Duodenal mucosa (tissue), 2 donors: ENCODE results near the gene HOXD11.

Experiments used
- H3K27ac ChIP-seq: one replicate; pipeline ENCODE4 v1.7.0; 2013; ENCODE audit warnings: low read depth, low read length
- H3K27me3 ChIP-seq, 2 donors: one replicate each; pipeline ENCODE4 v1.7.0; 2013; ENCODE audit warnings: low read length in 2 of 2, control low read depth in 1 of 2; ENCODE audit not compliant: insufficient read depth in 2 of 2, control insufficient read depth in 1 of 2
- H3K36me3 ChIP-seq, 2 donors: one replicate each; pipeline ENCODE4 v1.7.0; 2013; ENCODE audit warnings: low read length in 2 of 2, control low read depth in 1 of 2; ENCODE audit not compliant: insufficient read depth in 2 of 2, control insufficient read depth in 1 of 2
- H3K4me1 ChIP-seq, 2 donors: one replicate each; pipeline ENCODE4 v1.7.0; 2013; ENCODE audit warnings: low read length in 2 of 2, control low read depth in 1 of 2; ENCODE audit not compliant: insufficient read depth in 2 of 2, control insufficient read depth in 1 of 2
- H3K4me3 ChIP-seq, 2 donors: one replicate each; pipeline ENCODE4 v1.7.0; 2013; ENCODE audit warnings: low read length in 2 of 2, low read depth in 1 of 2
- H3K9ac ChIP-seq, 2 donors: one replicate each; pipeline ENCODE4 v1.7.0; 2013; ENCODE audit warnings: low read length in 2 of 2, low read depth in 1 of 2
- H3K9me3 ChIP-seq, 2 donors: one replicate each; pipeline ENCODE4 v1.7.0; 2013; ENCODE audit warnings: low read length in 2 of 2, control low read depth in 1 of 2; ENCODE audit not compliant: control insufficient read depth in 1 of 2

HOXD11 gene

DNA sequence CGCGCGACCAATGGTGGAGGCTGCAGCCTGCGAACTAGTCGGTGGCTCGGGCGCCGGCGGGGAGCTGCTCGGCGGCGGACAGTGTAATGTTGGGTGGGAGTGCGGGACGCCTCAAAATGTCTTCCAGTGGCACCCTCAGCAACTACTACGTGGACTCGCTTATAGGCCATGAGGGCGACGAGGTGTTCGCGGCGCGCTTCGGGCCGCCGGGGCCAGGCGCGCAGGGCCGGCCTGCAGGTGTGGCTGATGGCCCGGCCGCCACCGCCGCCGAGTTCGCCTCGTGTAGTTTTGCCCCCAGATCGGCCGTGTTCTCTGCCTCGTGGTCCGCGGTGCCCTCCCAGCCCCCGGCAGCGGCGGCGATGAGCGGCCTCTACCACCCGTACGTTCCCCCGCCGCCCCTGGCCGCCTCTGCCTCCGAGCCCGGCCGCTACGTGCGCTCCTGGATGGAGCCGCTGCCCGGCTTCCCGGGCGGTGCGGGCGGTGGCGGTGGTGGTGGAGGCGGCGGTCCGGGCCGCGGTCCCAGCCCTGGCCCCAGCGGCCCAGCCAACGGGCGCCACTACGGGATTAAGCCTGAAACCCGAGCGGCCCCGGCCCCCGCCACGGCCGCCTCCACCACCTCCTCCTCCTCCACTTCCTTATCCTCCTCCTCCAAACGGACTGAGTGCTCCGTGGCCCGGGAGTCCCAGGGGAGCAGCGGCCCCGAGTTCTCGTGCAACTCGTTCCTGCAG is 15.8 kb downstream of the HOXD11 start, which contains the start of gene HOXD9:
HOXD9 (plus strand) TSS at position 37 of the 728 bp plus-strand sequence; CDS start at position 87, 50 bp downstream.
- peaks cover 88 to 93% of the 10 kb centered on the region in 2 donors for H3K27me3 ChIP-seq
- no peaks in the 10 kb centered on the region for H3K9me3 ChIP-seq
- peak within 1 kb of the TSS; percentile 43 to 50 for H3K4me3 ChIP-seq
- no peak within 1 kb of the TSS for H3K9ac ChIP-seq
- no peaks in the 10 kb centered on the region for H3K4me1 ChIP-seq
- H3K36me3 ChIP-seq: no peaks in the 10 kb centered on the region
- H3K27ac ChIP-seq: peak within 1 kb of the TSS; percentile 10

DNA sequence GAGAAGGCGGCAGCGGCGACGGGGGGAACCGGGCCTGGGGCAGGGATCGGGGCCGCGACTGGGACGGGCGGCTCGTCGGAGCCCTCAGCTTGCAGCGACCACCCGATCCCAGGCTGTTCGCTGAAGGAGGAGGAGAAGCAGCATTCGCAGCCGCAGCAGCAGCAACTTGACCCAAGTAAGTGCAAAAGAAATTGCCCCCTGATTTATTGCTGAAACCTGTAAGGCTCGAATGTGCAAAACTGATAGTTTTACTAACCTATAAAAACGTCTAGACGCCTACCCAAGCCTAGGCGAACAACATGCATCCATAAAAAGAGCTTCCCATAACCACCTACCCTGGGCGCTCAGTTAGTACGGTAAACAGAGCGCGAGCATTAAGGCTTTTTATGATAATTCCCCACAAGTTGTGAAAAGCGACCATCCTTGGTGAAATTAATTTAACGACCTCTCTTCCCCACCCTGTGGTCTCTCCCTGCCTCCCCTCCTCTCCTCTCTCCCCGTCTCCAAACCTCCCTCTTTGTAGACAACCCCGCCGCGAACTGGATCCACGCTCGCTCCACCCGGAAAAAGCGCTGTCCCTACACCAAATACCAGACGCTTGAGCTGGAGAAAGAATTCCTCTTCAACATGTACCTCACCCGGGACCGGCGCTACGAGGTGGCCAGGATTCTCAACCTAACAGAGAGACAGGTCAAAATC is 16.5 kb downstream of the HOXD11 start:
- H3K27ac ChIP-seq: no peak overlapping the region
- no peaks in the 10 kb centered on the region for H3K36me3 ChIP-seq
- no peaks in the 10 kb centered on the region for H3K9me3 ChIP-seq
- no peak overlapping the region for H3K9ac ChIP-seq
- peaks cover 89 to 93% of the 10 kb centered on the region in 2 donors for H3K27me3 ChIP-seq
- H3K4me3 ChIP-seq: no peak overlapping the region
- H3K4me1 ChIP-seq: no peaks in the 10 kb centered on the region

DNA sequence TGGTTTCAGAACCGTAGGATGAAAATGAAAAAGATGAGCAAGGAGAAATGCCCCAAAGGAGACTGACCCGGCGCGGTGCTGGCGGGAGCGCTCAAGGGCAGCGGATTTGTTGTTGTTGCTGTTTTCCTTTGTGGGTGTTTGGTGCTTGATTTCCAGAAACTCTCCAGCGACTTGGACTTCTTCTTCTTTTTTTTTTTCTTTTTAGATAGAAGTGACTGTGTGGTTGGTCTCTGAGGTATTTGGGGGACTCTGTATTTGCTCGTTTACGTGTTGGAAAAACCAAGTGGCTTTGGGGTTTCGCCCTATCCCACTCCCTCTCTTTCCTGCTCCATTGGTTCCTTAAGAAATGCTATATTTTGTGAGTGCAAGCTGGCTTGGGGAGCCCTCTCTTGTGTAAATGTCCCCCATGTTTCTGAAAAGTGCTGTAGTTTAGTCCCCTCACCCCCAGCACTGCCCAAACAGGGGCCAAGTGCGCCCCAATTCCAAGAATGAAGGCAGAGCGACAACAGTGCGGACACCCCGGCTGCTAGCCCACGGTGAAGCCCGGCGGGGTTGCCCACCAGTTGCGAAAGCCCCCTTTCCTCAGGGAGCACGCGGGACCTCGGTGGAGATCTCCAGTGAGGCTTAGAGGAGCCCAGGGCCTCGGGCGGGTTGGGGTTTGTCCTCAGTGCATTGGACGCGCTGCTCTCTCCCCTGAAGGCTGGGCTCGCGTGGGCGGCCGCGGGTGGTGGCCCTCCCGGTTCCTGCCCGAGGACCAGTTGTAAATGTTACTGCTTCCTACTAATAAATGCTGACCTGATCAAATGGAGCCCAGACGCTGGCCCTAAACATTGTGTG is 17.2 kb downstream of the HOXD11 start:
- peaks cover 92 to 95% of the 10 kb centered on the region in 2 donors for H3K27me3 ChIP-seq
- no peak overlapping the region for H3K4me3 ChIP-seq
- H3K36me3 ChIP-seq: no peaks in the 10 kb centered on the region
- no peaks in the 10 kb centered on the region for H3K4me1 ChIP-seq
- no peaks in the 10 kb centered on the region for H3K9me3 ChIP-seq
- no peak overlapping the region for H3K27ac ChIP-seq
- no peak overlapping the region for H3K9ac ChIP-seq

DNA sequence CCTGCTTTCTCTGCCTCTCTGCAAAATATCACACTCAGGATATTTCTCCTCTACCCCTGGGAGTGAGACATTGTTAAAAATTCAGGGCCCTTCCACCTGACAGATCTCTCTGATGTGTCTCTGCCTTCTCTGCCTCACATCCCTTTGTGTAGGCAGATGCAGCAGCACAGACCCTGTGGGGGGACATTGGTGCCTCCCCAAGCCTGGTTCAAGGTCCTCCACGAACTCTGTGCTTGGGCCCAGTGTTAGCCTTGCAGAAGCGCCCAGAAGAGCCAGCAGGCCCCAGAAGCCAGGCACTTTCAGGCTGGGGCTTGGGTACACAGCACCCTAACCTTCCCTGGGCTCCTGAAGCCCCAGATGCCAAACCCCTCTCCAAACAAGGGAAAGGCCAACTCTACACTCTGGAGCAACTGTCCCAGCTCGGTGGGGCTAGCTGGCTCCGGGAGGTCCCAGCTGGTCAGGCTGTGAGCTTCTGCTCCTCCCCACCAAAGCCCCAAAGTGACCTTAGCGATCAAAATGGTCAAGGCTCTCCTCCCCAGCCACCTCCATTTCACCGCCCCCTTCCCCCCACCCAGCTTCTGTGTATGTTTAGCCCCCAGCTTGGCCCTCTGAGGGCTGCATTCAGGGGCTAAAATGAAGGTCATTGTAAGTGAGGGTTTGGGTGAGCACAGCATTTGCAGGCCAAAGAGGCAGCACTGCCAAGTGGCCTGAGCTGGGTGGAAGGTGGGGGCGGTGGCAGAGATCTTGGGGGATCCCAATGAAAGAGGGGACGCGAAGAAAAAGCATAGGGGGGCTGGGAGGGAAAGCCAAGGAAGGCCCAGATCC is 18.1 kb downstream of the HOXD11 start:
- H3K4me1 ChIP-seq: no peaks in the 10 kb centered on the region
- H3K4me3 ChIP-seq: no peak overlapping the region
- H3K9me3 ChIP-seq: no peaks in the 10 kb centered on the region
- H3K27ac ChIP-seq: peak overlapping the region; percentile 32
- peaks cover 86 to 90% of the 10 kb centered on the region in 2 donors for H3K27me3 ChIP-seq
- H3K9ac ChIP-seq: no peak overlapping the region
- no peaks in the 10 kb centered on the region for H3K36me3 ChIP-seq

DNA sequence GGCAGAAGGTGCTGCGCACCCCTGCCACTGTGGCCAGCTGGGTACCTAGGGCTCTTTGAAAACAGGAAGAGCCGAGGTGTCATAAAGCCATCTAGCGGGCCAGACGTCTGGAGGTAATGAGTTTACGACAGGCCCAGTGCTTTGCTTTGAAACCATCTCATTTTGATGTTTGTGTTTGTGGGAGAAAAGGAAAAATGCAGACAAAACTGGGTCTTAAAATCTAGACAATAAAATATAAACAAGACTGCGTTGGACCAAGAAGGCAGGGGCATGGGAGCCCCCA is 18.6 kb downstream of the HOXD11 start:
- Histone ChIP-seq H3K36me3 (no peaks in the 10 kb centered on the region), H3K27ac (no peak overlapping the region), H3K9me3 (no peaks in the 10 kb centered on the region), H3K4me1 (no peaks in the 10 kb centered on the region), H3K4me3 (no peak overlapping the region), H3K27me3 (peaks cover 84 to 89% of the 10 kb centered on the region in 2 donors), H3K9ac (no peak overlapping the region)

DNA sequence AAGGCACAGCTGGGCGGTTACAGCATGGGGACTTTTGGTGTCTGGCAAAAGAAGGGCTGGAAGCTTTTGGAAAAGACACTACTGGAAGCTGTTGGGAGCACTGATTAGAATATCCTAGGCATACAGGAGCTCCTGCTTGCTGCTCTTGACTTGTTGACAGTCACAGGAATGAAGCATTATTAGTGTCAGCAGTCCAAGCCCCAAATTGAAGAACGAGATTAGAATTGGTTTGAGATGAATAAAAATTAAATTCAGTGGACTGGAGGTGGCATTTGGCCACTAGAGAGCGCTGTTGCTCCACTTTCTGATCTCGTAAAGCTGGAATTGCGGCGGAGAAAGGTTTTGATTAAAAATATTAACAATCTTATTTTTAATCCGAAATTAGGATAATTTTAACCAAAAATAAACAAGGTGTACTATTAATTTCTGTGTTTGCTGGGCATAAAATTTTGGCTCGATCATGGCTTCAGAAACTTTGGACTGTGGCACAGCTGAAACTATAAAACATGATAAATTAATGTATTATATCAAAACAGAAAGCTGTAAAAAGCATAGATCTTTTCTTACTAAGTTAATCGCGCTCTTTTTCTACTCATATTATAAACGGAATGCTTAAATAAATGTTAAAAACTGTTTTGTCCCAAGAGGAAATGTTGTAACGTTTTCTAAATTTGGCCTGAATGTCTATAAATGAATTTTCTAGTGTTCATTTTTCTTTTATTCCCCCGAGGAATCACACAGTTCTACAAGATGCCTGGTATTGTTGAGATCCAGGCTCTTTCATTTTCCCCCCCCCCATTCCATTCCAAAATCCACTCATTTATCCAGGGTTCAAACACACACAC is 20.1 kb downstream of the HOXD11 start:
- Histone ChIP-seq H3K9ac (no peak overlapping the region), H3K4me1 (no peaks in the 10 kb centered on the region), H3K9me3 (no peaks in the 10 kb centered on the region), H3K27ac (no peak overlapping the region), H3K27me3 (peaks cover 81 to 88% of the 10 kb centered on the region in 2 donors), H3K4me3 (no peak overlapping the region), H3K36me3 (no peaks in the 10 kb centered on the region)

DNA sequence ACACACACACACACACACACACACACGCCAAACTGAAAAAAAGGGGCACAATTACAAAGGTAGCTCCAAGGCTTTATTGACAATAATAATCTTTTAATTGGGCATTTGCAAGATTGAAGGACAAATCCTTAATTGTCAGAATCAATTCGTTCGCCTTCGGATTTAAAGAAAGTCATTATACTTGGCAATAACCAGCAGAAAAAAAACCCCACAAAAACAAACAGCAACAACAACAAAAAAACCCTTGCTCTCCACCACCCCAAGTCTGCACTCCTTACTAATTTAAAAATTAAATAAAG is 20.6 kb downstream of the HOXD11 start:
- Histone ChIP-seq H3K4me1 (no peaks in the 10 kb centered on the region), H3K9ac (no peak overlapping the region), H3K4me3 (no peak overlapping the region)

DNA sequence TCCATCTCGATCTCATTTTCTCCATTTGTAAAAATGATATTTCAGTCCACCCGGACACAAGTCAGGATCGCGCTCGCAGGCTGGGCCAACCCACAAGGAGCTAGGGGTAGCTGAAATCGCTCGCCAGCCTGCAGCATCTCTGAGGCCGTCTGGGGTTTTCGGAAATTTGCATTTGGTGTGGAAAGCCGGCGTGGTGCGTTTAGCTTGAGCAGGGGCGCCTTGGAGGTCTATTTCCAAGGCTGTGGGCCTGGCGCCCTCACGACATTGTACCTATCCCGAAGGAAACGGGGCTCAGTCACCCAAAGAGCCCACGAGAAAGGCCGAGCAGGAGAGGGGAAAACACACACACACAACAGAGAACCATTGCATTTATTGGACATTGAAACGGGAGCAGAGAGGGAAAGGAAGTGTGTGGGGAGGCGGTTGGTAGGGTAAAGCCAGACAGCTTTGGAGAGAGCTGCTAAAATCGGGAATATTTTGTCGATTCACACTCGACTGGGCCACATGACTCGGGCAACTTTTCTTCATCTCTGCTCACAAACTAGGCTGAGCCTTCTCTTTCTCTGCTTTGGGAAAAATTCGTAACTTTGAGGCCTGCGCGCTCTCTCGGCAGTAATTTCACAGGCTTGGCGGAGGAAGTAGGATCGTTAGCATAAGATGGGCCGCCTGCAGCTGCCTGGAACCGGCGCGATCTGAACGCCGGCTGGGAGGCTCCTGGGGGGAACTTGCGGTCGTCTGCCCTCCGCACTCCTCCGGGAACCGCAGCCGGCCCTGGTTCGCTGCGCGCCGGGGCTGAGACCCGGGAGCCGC is 21.3 kb downstream of the HOXD11 start:
- no peak overlapping the region for H3K9ac ChIP-seq
- H3K27me3 ChIP-seq: peaks cover 81 to 89% of the 10 kb centered on the region in 2 donors
- no peaks in the 10 kb centered on the region for H3K9me3 ChIP-seq
- peak overlapping the region in 1 of 2 donors; percentile 11 for H3K4me3 ChIP-seq
- H3K4me1 ChIP-seq: no peaks in the 10 kb centered on the region
- no peaks in the 10 kb centered on the region for H3K36me3 ChIP-seq
- no peak overlapping the region for H3K27ac ChIP-seq

More for the DNA sequence above, 20.6 kb downstream of the HOXD11 start:
- no peaks in the 10 kb centered on the region for H3K36me3 ChIP-seq
- H3K27me3 ChIP-seq: peaks cover 81 to 88% of the 10 kb centered on the region in 2 donors
- no peak overlapping the region for H3K27ac ChIP-seq
- H3K9me3 ChIP-seq: no peaks in the 10 kb centered on the region
